Left lobe of liver (tissue), 2 donors: ENCODE data around the gene C1orf35. TPM values are rescaled to one million over a fixed set of nuclear protein-coding genes. Genes with fewer than 3 reads are reported as not detected.

Experiments
- ATAC-seq: fragments of 200-7000 bp; cut with Tn5 transposase; one replicate; pipeline ENCODE4 v1.9.1; 2020; ENCODE audit warnings: mild to moderate bottlenecking, moderate library complexity
- DNase-seq: peaks from one replicate; pipeline ENCODE4 v3.0.0-alpha.2; 2020; ENCODE audit warnings: low spot score
- total RNA-seq: library from RNA; stranded (reverse); gene quantifications from one replicate; pipeline ENCODE4 v1.2.1, GENCODE V29; 2021
- donor health status: DM: no; HTN: no; CAD: no; lungs with moderate emphysema.
- donor health status: DM: no; HTN: yes; CAD: no.

C1orf35 gene
- total RNA-seq, 1 donor from 2014 or later, result 6.9 TPM

DNA sequence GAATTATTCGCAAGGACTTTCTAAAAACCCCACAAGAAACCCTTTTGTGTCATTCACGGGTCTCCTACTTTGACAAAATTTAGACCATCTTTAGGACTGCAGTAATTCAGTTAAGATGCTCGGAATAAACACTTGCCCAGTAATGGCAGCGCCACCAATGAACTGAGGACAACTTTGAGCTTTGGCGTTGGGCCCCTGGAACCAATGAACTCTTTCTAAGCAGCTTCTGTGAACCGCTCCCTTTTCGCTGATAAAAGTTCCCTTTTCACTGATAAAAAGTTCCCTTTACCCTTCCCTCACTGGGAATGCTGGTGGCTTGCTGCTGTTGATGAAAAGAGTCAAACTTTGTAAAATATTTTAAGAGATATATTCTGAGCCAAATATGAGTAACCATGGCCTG lies 7.4 kb upstream of the C1orf35 start:
- ATAC-seq, result no peak

DNA sequence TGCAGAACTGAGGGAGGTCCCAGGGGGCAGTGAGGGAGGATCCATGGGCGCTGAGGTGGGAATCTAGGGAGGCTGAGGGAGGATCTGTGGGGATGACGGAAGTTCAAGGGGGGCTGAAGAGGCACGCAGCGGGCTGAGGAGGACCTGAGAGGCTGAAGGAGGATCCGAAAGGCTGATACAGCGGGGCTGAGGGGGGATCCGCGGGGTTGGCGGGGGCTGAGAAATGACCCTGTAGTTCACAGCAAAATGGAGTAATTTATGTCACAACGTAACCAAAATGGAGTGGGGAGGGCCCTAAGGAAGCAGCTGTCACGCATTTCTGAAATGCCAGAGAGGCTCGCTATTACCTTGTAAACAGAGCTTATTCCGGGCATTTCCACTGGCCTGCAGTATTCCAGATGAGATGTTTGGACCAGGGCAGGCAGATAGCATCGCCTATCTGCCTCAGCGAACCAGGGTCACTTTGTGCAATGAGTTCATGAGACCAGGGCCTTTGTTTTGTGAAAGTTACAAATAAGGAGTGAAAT lies 6.9 kb upstream of the C1orf35 start:
- DNase-seq (no peak), ATAC-seq (no peak)

More for the DNA sequence above, 7.4 kb upstream of the C1orf35 start:
- DNase-seq, result no peak

DNA sequence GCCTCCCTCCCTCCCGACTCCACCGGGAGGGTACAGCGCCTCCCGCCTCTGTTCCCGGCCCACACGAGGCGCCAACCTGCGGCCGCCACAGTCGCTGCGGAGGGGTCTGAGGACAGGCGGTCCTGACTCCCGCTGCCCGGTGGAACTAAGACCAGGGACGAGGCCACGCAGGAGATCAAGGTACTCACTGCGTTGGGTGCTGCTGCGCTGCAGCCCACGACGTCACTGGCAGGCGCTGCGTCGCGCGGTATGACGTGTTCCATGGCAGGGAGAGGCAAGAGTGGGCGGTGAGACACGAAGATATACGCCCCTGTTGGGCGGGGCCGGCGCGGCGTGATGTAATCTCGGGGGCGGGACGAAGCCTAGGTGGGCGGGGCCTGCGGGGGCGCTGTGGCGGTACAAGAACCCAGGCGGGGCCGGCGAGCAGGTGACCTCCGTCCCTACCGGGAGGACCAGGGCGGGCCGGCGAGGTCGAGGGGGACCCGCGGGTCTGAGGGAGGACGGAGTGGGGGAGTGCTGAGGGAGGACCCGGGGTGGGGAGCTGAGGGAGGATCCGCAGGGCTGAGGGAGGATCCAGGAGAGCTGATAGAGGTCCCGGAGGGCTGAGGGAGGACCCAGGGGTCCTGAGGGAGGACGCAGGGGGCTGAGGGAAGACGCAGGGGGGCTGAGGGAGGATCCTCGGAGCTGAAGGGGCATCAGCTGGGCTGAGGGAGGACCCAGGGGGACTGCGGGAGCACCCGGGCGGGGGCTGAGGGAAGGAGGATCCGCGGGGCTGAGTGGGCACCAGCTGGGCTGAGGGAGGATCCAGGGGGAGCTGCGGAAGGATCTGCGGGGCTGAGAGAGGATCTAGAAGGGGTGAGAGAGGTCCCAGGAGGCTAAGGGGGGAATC lies 6.2 kb upstream of the C1orf35 start, which contains the start of gene MRPL55:
Gene MRPL55 (minus strand): TSS at position 227 of the 889 bp plus-strand sequence. CDS start 1,039 bp downstream, outside the sequence.
- DNase-seq (peak; percentile 100), ATAC-seq (peak; percentile 97)

DNA sequence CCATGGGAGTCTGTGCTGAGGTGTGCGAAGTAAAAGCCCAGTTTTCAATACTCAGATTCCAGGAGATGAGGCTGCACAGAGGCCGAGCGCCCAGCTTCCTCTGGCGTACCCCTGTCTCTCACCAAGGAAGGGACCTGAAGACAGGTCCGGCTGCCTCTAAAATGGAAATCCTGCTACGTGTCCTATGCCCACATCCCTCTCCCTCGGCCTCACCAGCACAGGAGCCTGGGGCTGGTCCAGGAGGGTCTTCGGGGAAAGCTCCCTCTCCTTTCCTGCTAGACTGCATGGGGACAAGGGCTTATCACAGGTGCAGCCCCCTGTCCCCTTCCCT lies 5.6 kb upstream of the C1orf35 start:
- DNase-seq (no peak), ATAC-seq (no peak)

DNA sequence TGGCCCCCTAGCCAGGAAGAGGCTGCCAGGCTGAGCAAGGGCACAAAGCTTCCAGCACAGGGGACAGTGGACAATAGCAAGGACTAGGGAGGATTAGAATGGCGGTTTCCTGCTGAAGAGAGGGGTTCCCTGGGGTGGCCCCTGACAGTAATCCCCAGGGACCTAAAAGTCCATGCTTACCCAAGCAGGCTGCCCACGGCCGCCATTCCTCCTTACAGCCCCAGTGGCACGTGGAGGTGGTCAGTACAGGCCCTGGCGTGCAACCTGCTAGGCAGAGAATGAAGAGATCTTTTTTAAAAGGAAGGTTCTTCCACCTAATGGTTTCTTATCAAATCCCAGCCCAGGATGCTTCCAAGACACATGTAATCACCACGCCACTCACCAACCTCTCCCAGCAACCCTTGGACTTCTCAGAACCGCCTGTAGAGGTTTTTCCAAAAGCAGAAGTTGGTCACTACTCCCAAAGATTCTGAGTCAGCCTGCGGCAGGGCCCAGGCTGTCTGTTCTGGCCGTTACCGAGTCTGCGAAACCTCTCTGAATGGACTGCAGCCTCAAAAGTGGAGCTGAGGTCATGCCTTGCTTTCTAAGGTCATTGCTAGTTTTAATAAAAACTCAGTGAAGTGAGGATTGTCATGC lies 5.0 kb upstream of the C1orf35 start:
- DNase-seq, result no peak
- ATAC-seq, result no peak

DNA sequence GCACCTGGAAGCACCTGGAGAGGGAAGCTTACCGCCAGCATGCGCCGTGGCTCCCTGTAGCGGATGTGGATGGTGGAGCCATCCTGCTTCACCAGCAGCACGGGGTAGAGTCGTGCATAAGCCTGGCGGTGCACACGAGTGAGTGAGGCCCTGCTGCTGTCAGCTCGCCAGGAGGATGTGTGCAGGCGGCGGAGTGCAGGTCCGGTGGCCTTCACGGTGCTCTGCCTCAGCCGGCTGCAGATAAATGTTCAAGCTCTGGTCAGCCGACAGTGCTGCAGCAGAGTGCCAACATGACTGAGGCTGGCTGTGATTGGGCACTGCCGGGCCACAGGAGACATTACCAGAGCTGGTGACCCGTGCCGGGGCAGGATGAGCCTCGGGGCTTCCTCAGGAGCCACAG lies 4.5 kb upstream of the C1orf35 start:
- DNase-seq (no peak), ATAC-seq (no peak)

DNA sequence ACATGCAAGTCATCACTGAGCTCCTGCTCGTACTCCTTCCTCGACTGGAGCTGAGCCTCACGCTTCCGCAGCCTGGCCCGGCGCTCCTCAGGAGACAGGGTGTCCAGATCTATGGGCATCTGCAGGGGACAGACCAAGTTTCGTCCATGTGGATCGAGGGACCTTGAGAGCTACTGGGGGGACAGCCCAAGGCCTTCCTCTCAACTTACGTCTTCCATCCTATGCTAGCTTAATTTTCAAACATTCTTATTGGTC lies 3.6 kb upstream of the C1orf35 start:
- ATAC-seq (no peak), DNase-seq (no peak)

DNA sequence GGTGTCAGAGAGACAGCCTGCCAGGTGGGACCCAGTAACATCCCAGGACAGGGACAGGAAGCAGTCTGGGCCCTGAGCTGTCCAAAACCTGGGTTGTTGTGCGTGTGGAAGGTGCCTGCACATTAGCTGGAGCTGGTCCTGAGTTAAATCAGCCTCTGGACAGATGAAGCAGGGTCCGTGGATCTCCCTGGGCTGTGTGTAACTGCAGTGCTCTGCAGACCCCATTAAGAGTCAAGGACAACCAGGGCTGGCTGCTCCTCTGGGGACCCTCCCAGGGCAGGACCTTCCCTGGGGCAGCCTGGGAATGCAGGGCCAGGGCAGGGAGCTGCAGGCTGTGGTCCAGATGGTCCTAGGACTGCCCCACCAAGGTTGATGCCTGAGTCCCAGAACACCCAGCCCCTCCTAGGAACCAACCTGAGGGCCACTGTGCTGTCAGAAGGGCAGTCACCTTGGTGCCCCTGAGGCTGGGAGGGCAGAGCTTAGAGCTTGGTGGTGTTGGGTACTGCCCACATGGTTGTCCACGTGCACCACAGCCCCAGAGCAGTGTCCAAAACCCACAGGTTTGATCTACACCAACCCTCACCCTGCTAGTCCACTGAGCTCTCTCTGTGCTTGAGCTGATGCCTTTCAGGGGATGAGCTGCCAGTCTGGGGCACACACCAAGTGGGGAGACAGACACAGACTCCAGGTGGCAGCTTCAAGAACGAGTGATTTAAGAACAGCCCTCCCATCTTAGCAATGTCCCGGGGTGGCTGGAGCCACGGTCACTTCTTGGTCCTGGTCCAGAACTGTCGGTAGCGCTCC lies 3.1 kb upstream of the C1orf35 start:
- ATAC-seq, result no peak
- no peak for DNase-seq

DNA sequence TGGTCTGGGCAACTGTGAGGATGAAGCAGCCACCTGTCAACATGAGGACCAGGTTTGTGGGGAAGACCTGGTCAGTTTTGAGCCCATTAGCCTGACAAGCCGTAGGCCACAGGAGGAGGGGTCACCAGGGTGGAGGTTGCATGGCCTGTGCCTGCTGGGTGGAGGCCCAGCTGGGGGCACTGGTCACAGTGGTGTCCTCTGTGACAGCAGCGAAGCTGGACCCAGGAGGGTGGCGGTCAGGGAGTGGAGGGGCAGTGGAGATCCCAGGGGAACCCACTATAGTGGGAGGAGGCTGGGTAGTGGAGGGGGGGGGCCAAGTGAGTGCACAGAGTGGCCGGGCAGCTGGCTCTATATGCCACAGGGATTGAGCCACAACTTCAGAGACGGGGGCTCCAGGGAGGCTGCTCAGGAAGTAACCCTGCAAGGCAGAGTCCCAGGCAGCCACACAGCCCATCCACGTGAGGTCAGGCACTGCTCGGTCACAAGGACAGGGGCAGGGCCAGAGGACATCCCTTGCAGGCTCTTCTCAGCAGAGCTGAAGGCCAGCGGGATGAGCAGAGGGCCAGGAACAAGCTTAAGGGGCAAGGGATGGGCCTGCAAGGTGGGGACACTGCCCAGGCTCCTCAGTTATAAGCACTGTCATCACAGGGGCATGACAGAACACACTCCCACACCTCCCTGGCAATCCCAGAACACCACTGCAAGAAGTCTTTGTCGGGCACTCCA lies 2.3 kb upstream of the C1orf35 start:
- ATAC-seq (no peak), DNase-seq (no peak)

DNA sequence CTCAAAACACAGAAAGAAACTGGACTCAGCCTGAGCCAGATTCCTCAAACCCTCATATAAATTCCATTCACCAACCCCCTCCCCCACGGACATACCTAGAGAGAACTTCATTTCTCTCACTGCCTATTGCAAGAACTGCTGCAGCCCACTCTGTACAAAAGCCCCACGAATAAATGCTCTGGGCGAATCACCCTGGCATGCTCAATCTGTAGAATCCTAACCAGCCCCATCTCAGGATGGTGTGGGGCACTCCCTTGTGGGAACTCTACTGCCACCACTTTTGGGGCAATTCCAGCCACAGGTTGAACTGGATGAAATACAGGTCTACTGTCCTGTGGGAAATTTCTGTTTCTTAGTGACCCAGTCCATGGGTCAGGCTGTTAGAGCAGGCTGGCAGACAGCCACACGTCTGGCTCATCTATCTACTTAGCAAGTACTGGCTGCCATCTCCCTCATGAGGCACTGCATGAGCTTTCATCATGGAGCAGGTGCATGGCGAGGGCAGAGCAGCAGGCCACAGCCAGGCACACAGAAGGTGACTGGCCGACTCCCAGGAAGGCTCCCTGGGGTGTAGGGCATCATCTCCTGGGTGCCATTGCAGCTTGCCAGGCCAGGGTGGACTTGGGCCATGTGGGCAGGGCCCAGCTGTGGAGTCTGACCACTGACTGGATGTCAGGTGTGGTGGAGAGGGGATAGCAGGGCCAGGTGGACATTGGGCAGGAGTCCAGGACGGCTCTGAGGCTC lies 1.6 kb upstream of the C1orf35 start:
- ATAC-seq, result peak; percentile 2
- DNase-seq, result peak; percentile 74

DNA sequence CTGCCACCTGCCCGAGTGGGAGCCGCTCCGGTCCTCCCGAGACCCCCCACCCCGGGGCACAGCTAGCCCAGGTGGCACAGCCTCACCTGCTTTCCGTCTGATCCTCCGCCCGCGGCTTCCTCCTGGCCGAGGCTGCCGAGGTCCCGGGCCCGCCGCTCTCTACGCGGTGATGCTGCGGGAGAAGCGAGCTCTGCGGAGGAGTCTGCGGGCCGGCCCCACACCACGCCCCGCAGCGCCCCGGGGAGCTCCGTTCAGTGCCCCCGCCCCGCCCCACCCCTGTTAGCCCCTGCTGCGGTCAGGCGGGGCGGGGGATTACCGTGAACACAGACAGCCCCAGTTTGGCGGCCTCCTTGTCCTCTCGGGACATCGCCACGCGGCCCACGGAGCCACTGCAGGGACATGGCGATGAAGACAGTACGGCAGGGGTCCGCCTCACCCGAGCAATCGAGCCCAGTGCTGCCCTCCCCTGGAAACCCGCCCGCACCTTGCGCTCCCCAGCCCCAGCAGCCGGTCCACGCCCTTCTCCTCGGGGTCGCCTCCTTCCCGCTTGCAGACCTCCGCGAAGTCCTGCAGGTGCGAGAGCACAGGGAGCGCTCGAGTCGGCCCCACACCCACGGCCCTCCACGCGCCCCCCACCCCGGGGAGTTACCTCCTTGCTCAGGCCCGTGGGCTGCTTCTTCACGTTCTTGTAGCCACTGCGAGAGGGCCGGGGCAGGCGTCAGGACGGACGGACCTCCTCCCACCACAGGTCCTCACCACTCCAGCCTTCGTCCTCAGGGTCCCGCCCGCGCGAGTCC lies 933 bp downstream of the C1orf35 start:
- peak; percentile 60 for DNase-seq

DNA sequence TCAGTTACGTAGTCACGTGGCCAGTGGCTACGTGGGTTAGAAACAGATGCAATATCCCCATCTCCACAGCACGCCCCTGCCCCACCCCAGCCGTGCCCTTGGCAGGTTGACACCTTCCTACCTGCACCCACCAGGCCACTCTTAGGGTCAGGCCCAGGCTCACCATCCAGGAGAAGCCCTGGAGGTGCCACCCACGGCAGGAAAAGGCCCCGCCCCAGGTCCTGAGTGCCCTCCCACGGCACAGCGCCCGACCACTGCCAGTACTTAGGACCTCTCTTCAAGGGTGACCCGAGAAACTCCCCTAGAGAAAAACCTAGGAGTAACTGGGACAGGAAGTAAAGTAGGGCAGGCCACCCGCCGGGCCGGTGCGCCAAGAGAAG lies 1.5 kb downstream of the C1orf35 start:
- ATAC-seq, result no peak
- DNase-seq, result peak; percentile 49

More for the DNA sequence above, 933 bp downstream of the C1orf35 start:
- peak; percentile 3 for ATAC-seq

DNA sequence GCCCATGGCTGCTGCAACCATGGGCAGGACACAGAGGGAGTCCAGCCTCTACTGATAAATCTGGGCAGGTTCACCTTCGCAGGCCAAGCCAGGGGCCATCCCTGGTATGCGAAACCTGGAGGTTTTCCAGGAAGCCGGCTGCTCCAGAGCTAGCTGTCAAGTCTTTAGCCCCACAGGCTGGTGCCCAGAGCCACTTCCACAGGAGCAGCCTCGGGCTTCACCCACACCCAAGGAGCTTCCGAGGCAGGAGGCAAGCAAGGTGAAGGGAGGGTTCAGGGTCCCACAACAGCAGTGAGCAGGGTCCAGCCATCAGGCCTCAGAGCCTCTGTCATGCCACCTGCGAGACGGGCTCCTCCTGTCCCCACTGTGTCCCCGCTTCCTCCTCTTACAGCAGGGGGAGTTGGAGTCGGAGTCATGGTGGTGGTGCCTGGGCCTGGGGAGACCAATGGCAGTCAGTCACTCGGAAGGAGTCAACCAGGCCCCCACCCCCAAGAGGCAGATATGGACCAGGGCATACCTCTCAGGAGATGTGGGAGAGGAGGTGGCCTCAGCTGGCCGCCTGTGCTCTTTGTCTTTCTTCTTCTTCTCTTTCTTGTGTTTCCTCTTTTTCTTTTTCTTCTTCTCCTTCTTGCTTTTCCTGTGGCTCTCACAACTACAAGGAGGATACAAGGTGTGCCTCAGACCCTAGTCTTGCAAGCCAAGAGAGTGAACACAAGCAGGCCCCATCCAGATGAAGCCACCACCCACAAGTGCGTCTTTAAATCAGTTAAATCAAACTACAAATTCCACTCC lies 2.1 kb downstream of the C1orf35 start:
- DNase-seq (peak; percentile 48), ATAC-seq (no peak)

DNA sequence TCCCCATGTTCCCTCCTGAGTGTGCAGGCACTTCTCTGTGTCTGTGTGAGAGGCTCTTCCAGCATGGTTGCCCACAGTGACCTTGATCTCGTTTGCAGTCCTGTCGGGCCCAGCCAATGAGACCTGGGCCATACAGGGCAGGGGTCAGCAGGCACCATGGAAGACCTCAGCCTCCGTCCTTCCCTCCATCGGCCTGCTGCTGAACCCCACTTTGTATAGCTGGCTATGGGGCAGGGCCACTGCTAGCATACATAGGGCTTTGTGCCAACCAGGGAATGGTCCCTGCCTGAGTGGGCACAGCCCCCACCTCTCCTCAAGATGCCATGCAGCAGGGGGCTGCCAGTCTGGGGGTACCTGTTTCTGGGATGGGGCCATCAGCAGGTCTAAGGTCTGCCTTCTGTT lies 3.8 kb downstream of the C1orf35 start:
- DNase-seq (peak; percentile 43), ATAC-seq (no peak)

DNA sequence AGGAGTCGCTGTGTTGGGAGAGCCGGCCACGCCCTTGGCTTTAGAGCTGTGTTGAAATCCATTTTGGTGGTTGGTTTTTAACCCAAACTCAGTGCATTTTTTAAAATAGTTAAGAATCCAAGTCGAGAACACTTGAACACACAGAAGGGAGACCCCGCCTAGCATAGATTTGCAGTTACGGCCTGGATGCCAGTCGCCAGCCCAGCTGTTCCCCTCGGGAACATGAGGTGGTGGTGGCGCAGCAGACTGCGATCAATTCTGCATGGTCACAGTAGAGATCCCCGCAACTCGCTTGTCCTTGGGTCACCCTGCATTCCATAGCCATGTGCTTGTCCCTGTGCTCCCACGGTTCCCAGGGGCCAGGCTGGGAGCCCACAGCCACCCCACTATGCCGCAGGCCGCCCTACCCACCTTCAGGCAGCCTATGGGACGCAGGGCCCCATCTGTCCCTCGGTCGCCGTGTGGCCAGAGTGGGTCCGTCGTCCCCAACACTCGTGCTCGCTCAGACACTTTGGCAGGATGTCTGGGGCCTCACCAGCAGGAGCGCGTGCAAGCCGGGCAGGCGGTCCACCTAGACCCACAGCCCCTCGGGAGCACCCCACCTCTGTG lies 4.7 kb downstream of the C1orf35 start:
- peak; percentile 42 for DNase-seq
- no peak for ATAC-seq

DNA sequence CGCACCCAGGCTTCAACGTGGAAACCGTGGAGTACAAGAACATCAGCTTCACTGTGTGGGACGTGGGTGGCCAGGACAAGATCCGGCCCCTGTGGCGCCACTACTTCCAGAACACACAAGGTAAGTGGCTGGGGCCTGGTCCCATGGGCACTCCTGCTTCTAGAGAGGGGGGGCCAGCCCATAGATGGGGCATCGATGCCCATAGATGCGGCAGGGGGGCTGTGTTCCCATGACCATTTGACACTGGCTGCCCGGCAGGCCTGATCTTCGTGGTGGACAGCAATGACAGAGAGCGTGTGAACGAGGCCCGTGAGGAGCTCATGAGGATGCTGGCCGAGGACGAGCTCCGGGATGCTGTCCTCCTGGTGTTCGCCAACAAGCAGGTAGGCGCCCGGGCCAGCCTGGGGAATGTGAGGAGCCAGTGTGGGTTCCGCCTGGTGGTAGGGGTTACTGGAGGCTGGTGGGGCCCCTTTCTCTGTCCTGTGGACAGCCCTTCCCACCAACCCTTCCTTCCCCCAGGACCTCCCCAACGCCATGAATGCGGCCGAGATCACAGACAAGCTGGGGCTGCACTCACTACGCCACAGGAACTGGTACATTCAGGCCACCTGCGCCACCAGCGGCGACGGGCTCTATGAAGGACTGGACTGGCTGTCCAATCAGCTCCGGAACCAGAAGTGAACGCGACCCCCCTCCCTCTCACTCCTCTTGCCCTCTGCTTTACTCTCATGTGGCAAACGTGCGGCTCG lies 5.6 kb downstream of the C1orf35 start:
- DNase-seq, result no peak
- no peak for ATAC-seq
